ENCODE results near the gene HLA-G.

The HLA-G gene

DNA sequence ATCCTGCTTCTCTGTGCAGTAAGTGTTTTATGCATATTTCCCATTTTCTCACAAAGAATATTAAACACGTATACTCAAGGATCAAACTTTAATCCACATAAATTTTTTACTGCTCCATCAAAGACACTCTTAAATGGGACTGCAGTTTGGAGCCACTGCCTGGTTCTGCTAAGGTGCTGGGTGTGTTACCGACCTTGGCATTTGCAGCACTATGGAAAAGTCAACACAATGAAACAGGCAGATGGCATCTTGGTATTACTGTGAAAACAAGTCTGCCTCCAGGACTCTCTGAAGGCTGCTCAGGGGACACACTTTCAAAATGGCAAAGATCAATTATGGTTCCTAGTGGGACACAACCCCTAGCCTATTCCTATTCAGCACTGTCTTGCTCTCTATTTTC is 17.3 kb upstream of the HLA-G start:
- TF ChIP-seq EZH2 (IDR thresholded peaks at IDR 0.05; ENCODE audit: borderline replicate concordance, low read depth, low read length, severe bottlenecking): no peak
- TF ChIP-seq, protein P1, sequence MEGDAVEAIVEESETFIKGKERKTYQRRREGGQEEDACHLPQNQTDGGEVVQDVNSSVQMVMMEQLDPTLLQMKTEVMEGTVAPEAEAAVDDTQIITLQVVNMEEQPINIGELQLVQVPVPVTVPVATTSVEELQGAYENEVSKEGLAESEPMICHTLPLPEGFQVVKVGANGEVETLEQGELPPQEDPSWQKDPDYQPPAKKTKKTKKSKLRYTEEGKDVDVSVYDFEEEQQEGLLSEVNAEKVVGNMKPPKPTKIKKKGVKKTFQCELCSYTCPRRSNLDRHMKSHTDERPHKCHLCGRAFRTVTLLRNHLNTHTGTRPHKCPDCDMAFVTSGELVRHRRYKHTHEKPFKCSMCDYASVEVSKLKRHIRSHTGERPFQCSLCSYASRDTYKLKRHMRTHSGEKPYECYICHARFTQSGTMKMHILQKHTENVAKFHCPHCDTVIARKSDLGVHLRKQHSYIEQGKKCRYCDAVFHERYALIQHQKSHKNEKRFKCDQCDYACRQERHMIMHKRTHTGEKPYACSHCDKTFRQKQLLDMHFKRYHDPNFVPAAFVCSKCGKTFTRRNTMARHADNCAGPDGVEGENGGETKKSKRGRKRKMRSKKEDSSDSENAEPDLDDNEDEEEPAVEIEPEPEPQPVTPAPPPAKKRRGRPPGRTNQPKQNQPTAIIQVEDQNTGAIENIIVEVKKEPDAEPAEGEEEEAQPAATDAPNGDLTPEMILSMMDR (IDR thresholded peaks at IDR 0.05; ENCODE audit: borderline replicate concordance, extremely low read depth, low read length, poor library complexity, severe bottlenecking): no peak
- no peak for ATAC-seq (ENCODE audit: insufficient read depth, low read depth)
- Histone ChIP-seq H3K9ac (ENCODE audit: low read depth, low read length) (no peak overlapping the region), H3K4me2 (ENCODE audit: insufficient read depth, low read length) (no peak overlapping the region), H2AFZ (ENCODE audit: low read depth, low read length) (no peak overlapping the region), H3K79me2 (ENCODE audit: insufficient read depth, low read length) (no peaks in the 10 kb centered on the region), H4K20me1 (ENCODE audit: insufficient read depth, low read length) (no peaks in the 10 kb centered on the region), H3K27ac (ENCODE audit: low read length) (no peak overlapping the region), H3K4me3 (ENCODE audit: low read depth in 1 of 2, low read length in 2 of 2) (no peak overlapping the region), H3K27me3 (ENCODE audit: insufficient read depth, low read length, poor library complexity) (peaks cover 9% of the 10 kb centered on the region), H3K36me3 (ENCODE audit: insufficient read depth, low read length) (no peaks in the 10 kb centered on the region), H3K9me3 (ENCODE audit: insufficient read depth, low read length, severe bottlenecking) (no peaks in the 10 kb centered on the region), H3K4me1 (ENCODE audit: insufficient read depth, low read length) (no peaks in the 10 kb centered on the region)
- no peak for DNase-seq

DNA sequence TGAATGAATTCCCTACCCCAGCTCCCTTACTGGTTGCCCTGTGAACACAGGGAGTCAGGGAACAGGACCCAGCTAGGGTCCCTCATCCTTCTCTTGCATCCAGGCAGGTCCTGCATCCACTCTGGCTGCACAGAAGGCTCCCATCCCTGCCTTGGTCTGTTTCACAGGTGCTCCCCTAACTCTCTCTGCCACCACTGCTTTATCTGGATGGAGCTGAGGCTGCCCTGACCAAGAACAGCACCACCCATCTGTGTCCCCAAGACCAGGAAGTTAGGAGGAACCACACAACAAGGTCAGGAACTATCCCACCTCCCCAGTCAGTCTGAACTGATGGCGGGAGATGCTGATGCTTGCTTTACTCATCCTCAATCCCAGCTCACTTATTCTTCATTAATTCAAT is 16.2 kb upstream of the HLA-G start:
- DNase-seq (no peak), ATAC-seq (ENCODE audit: insufficient read depth, low read depth) (no peak)
- no peak overlapping the region for H3K9ac ChIP-seq (ENCODE audit: low read depth, low read length)
- H3K9me3 ChIP-seq (ENCODE audit: insufficient read depth, low read length, severe bottlenecking): no peaks in the 10 kb centered on the region
- H3K4me1 ChIP-seq (ENCODE audit: insufficient read depth, low read length): no peaks in the 10 kb centered on the region
- no peak for TF ChIP-seq EZH2 (IDR thresholded peaks at IDR 0.05; ENCODE audit: borderline replicate concordance, low read depth, low read length, severe bottlenecking)
- TF ChIP-seq, protein P1 (IDR thresholded peaks at IDR 0.05; ENCODE audit: borderline replicate concordance, extremely low read depth, low read length, poor library complexity, severe bottlenecking): no peak
- H3K36me3 ChIP-seq (ENCODE audit: insufficient read depth, low read length): no peaks in the 10 kb centered on the region
- no peaks in the 10 kb centered on the region for H3K79me2 ChIP-seq (ENCODE audit: insufficient read depth, low read length)
- H3K4me3 ChIP-seq (ENCODE audit: low read depth in 1 of 2, low read length in 2 of 2): no peak overlapping the region
- H3K4me2 ChIP-seq (ENCODE audit: insufficient read depth, low read length): no peak overlapping the region
- no peak overlapping the region for H2AFZ ChIP-seq (ENCODE audit: low read depth, low read length)
- no peak overlapping the region for H3K27ac ChIP-seq (ENCODE audit: low read length)
- H4K20me1 ChIP-seq (ENCODE audit: insufficient read depth, low read length): 0 out of 2 replicates have a peak, but pooled peaks cover 3% of the 10 kb centered on the region
- H3K27me3 ChIP-seq (ENCODE audit: insufficient read depth, low read length, poor library complexity): peaks cover 9% of the 10 kb centered on the region

DNA sequence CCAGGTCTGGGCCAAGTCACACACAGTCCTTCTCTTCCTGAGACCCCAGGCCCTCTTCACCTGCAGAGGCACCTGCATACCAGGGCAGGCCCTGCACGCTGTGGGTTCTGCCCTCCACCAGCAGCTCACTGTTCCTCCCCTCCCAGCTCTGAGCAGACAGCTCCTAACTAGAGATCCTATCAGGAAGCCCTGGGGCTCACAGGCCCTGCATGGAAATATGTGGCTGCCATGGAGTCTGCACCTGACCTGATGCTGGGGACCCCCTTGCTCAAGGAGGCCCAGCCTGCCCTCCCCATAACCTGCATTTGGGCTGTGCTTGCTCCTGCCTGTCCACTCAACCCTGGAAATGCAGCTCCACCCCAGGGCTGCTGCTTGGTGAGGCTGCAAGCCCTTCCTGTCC is 14.6 kb upstream of the HLA-G start:
- H3K9me3 ChIP-seq (ENCODE audit: insufficient read depth, low read length, severe bottlenecking): no peaks in the 10 kb centered on the region
- no peaks in the 10 kb centered on the region for H3K4me1 ChIP-seq (ENCODE audit: insufficient read depth, low read length)
- no peaks in the 10 kb centered on the region for H3K79me2 ChIP-seq (ENCODE audit: insufficient read depth, low read length)
- H2AFZ ChIP-seq (ENCODE audit: low read depth, low read length): no peak overlapping the region
- no peak for DNase-seq
- no peak overlapping the region for H3K9ac ChIP-seq (ENCODE audit: low read depth, low read length)
- H3K27me3 ChIP-seq (ENCODE audit: insufficient read depth, low read length, poor library complexity): peaks cover 9% of the 10 kb centered on the region
- H3K36me3 ChIP-seq (ENCODE audit: insufficient read depth, low read length): no peaks in the 10 kb centered on the region
- H4K20me1 ChIP-seq (ENCODE audit: insufficient read depth, low read length): 0 out of 2 replicates have a peak, but pooled peaks cover 3% of the 10 kb centered on the region
- TF ChIP-seq, protein P1 (IDR thresholded peaks at IDR 0.05; ENCODE audit: borderline replicate concordance, extremely low read depth, low read length, poor library complexity, severe bottlenecking): no peak
- H3K27ac ChIP-seq (ENCODE audit: low read length): no peak overlapping the region
- no peak for ATAC-seq (ENCODE audit: insufficient read depth, low read depth)
- H3K4me3 ChIP-seq (ENCODE audit: low read depth in 1 of 2, low read length in 2 of 2): no peak overlapping the region
- no peak overlapping the region for H3K4me2 ChIP-seq (ENCODE audit: insufficient read depth, low read length)

DNA sequence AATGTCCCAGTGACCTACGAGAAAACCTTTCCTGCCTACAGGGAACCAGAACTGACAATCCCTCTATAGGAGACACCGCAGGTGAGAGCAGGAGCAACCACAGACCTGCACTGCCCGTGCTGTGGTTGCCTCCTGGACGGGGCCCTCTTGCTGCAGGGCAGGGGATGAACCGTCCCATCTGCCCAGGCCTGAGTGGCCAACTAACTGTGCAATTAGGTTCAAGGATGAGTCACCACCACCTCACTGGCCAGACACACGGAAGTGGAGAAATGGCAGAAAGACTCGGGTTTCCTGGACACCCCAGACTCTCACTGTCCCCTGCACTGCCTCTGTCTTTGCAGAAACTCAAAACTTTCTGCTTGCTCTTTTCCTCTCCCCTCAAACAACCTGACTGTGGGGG is 13.8 kb upstream of the HLA-G start:
- H3K9ac ChIP-seq (ENCODE audit: low read depth, low read length): no peak overlapping the region
- 0 out of 2 replicates have a peak, but pooled peaks cover 3% of the 10 kb centered on the region for H4K20me1 ChIP-seq (ENCODE audit: insufficient read depth, low read length)
- H3K79me2 ChIP-seq (ENCODE audit: insufficient read depth, low read length): no peaks in the 10 kb centered on the region
- H3K4me2 ChIP-seq (ENCODE audit: insufficient read depth, low read length): no peak overlapping the region
- no peaks in the 10 kb centered on the region for H3K36me3 ChIP-seq (ENCODE audit: insufficient read depth, low read length)
- peaks cover 9% of the 10 kb centered on the region for H3K27me3 ChIP-seq (ENCODE audit: insufficient read depth, low read length, poor library complexity)
- H2AFZ ChIP-seq (ENCODE audit: low read depth, low read length): no peak overlapping the region
- H3K9me3 ChIP-seq (ENCODE audit: insufficient read depth, low read length, severe bottlenecking): no peaks in the 10 kb centered on the region
- H3K4me3 ChIP-seq (ENCODE audit: low read depth in 1 of 2, low read length in 2 of 2): no peak overlapping the region
- ATAC-seq (ENCODE audit: insufficient read depth, low read depth): no peak
- H3K4me1 ChIP-seq (ENCODE audit: insufficient read depth, low read length): no peaks in the 10 kb centered on the region
- TF ChIP-seq, protein P1 (IDR thresholded peaks at IDR 0.05; ENCODE audit: borderline replicate concordance, extremely low read depth, low read length, poor library complexity, severe bottlenecking): no peak
- no peak for TF ChIP-seq EZH2 (IDR thresholded peaks at IDR 0.05; ENCODE audit: borderline replicate concordance, low read depth, low read length, severe bottlenecking)
- no peak overlapping the region for H3K27ac ChIP-seq (ENCODE audit: low read length)
- DNase-seq: no peak
